Muscle of leg (tissue), 11 donors: Measurements from ENCODE around the gene ZNFX1. TPM values are rescaled to one million over a fixed set of nuclear protein-coding genes. Genes with fewer than 3 reads are reported as not detected.
"Not testable (repeated sequence)": the region's sequence is repeated elsewhere in the genome, so short reads cannot be mapped to it uniquely, and the experiment has no call there.

Experiments
- DNase-seq: peaks from one replicate; pipeline ENCODE4 v3.0.0; 2013
- H3K27ac ChIP-seq: one replicate; pipeline ENCODE4 v1.5.1; 2013; ENCODE audit warnings: mild to moderate bottlenecking, low read length, control low read depth
- H3K27me3 ChIP-seq: one replicate; pipeline ENCODE4 v1.6.1; 2013; ENCODE audit warnings: low read length; ENCODE audit not compliant: control insufficient read depth, insufficient read depth
- H3K36me3 ChIP-seq: one replicate; pipeline ENCODE4 v1.6.1; 2013; ENCODE audit warnings: low read length; ENCODE audit not compliant: control insufficient read depth, insufficient read depth
- H3K4me1 ChIP-seq: one replicate; pipeline ENCODE4 v1.6.1; 2013; ENCODE audit warnings: low read length; ENCODE audit not compliant: control insufficient read depth, insufficient read depth
- H3K4me3 ChIP-seq: one replicate; pipeline ENCODE4 v1.5.1; 2013; ENCODE audit warnings: low read length, control low read depth
- H3K9me3 ChIP-seq: replicated peaks from 2 replicates; pipeline ENCODE4 v1.6.1; 2013; ENCODE audit warnings: low read depth, low read length; ENCODE audit not compliant: control insufficient read depth
- WGBS: methylation state at CpG from one replicate; pipeline ENCODE4 v1.1.5; 2013; ENCODE audit warnings: missing lambda C conversion rate; ENCODE audit not compliant: insufficient coverage; 5-methylcytosine and 5-hydroxymethylcytosine counted together
- polyA plus RNA-seq, 8 donors: library from polyadenylated mRNA; unstranded; fragments of 120-200 nt; gene quantifications; one replicate each; pipeline versions ENCODE4 v1.2.1 to v1.2.3, GENCODE V29; 2013; ENCODE audit warnings: inconsistent platforms in 1 of 8, low replicate concordance in 1 of 8; ENCODE audit not compliant: insufficient read length in 8 of 8, insufficient read depth in 1 of 8
- total RNA-seq: library from RNA; stranded (reverse); fragments of 120-200 nt; gene quantifications from one replicate; pipeline ENCODE4 v1.2.4, GENCODE V29; 2013

Gene ZNFX1
- total and polyA plus RNA-seq, 9 donors: 8.3 to 12.3 (median 10.2) TPM

DNA sequence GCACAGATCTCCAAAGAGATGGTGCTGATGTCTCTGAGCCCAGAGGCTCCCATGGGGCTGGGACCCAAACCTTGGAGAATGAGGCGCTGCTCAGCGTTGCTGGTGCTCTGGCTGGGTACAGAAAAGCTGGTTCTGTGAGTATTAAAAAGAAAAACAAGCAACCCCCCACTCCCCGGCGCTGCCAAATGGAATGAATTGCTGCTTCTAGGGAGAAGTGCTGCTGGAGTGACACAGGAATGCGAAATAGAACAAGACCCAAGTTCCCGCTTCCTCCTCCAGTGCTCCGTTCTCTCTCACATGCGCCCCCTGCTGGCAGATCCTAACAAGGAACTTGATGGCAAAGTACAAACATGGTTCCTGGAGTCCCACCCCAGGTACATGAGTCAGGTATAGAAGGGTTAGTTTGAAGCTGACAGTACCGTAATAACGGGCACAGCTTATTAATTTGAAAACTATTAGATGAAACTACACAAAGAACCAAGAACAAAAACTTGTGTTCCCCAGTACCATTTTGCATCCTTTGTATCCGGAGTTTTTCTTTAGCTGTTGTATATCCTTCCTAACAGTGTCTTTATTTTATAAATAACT is 60.8 kb downstream of the ZNFX1 start:
- H3K27ac ChIP-seq: no peak overlapping the region
- H3K9me3 ChIP-seq: no peaks in the 10 kb centered on the region
- peak; percentile 93 for DNase-seq
- no peak overlapping the region for H3K4me3 ChIP-seq
- H3K27me3 ChIP-seq: no peaks in the 10 kb centered on the region
- no CpG with 5 or more reads among the region's 11 CpGs for WGBS
- H3K36me3 ChIP-seq: peaks cover 10% of the 10 kb centered on the region
- H3K4me1 ChIP-seq: peaks cover 19% of the 10 kb centered on the region

DNA sequence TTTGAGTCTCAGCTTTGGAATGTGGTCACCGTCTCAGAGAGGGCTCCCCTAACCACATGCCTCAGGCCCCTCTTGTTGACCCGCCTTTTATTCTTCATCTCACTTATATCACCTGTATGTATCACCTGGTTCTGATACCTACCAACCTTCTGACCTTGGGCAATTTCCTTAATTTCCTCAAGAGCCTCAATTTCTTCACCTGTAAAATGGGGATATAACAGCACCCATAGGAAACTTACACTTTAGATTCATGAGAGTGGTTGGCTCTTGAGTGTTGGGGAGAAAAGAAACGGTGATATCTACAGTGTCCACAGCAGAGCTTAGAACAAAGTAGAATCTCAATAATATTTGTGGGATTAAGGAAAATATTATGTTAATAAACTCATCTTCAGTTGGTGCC is 62.6 kb downstream of the ZNFX1 start:
- WGBS: 85% methylated on average over 2 of the region's 3 CpGs
- Histone ChIP-seq H3K27me3 (no peaks in the 10 kb centered on the region), H3K36me3 (no peaks in the 10 kb centered on the region), H3K4me3 (no peak overlapping the region), H3K4me1 (peaks cover 14% of the 10 kb centered on the region), H3K27ac (no peak overlapping the region), H3K9me3 (peaks cover 1% of the 10 kb centered on the region)
- no peak for DNase-seq

DNA sequence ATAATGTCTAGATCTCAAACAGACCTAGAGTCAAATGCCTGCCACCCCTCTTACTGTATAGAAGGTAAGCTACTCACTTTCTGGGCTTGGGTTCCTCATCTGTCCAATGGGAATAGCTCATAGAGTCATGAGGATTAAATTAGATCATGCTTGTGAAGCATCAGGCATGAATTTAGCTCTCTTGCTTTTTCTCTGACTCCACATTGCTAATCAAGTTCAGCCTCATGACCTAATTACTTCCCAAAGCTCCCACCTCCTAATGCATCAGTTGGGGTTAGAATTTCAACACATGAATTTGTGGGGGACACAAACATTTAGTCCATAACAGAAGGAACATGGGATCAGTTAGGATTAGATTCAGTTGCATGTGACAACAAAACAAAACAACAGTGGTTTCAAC is 63.3 kb downstream of the ZNFX1 start:
- Histone ChIP-seq H3K4me1 (peaks cover 8% of the 10 kb centered on the region), H3K36me3 (no peaks in the 10 kb centered on the region), H3K4me3 (no peak overlapping the region), H3K27ac (no peak overlapping the region), H3K9me3 (peaks cover 5% of the 10 kb centered on the region), H3K27me3 (no peaks in the 10 kb centered on the region)
- DNase-seq: no peak

DNA sequence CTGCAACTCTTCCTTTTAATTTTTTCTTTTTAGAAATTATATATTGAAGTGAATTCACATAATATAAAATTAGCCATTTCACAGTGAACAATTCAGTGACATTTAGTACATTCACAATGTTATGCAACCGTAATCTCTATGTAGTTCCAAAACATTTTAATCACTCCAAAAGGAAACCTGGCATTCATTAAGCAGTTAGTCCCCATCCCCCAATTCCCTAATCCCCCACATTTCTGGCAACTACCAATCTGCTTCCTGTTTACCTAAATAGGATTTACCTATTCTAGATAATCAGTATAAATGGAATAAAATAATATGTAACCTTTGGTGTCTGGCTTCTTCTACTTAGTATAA is 67.1 kb downstream of the ZNFX1 start:
- H3K4me1 ChIP-seq: no peaks in the 10 kb centered on the region
- H3K9me3 ChIP-seq: peaks cover 5% of the 10 kb centered on the region
- no peak for DNase-seq
- WGBS: no CpG with 5 or more reads among the region's 1 CpG
- no peaks in the 10 kb centered on the region for H3K36me3 ChIP-seq
- no peak overlapping the region for H3K27ac ChIP-seq
- H3K27me3 ChIP-seq: no peaks in the 10 kb centered on the region
- no peak overlapping the region for H3K4me3 ChIP-seq

DNA sequence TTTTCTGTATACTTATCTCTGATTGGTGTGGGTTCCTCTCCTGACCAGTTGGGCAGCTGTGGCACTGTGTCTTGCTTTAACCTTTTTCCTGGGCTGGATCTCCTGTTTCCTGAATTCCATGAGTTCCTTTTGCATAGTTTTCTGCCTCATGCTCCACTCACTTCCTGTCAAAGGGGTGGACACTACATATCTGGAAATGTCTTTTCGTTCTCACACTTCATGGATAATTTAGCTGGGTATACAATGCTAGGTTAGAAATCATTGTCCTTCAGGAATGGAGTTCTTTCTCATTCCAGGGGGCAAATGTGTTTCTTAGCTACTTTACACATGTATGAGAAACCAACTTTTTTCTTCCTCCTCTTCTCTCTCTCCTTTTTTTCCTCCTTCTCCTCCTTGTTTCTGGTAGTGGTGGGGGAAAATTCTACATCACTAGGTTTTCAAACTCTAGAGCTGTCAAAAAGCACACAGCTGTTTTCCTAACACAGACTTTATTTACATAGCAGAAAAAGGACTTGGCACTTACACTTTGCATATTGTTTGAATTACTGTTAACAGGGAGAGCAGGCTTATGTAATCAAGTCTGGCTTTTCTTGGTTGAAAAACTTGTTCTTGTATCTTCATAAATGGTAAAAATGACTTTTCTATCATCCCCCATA is 67.6 kb downstream of the ZNFX1 start:
- WGBS: no CpG with 5 or more reads among the region's 1 CpG
- Histone ChIP-seq H3K4me1 (no peaks in the 10 kb centered on the region), H3K27ac (no peak overlapping the region), H3K27me3 (no peaks in the 10 kb centered on the region), H3K4me3 (no peak overlapping the region), H3K36me3 (no peaks in the 10 kb centered on the region), H3K9me3 (peaks cover 5% of the 10 kb centered on the region)
- DNase-seq: peak; percentile 81

DNA sequence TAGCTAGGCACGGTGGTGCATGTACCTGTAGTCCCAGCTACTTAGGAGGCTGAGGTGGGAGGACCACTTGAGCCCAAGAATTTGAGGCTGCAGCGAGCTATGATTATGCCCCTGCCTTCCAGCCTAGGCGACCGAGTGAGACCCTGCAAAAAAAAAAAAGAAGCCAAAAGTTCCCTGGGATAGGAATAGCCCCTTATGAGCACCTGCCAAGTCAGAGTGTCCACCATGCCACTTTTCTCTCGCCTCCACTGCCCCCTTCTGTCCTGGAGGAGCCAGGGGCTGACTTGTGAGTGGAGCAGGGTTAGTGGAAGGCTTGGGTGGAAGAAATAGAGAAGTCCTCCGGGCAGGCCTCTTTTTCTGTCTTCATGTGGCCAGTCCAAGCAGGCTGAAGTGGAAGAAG is 70.8 kb downstream of the ZNFX1 start:
- Histone ChIP-seq H3K27ac (no peak overlapping the region), H3K4me3 (no peak overlapping the region), H3K9me3 (peaks cover 5% of the 10 kb centered on the region), H3K4me1 (no peaks in the 10 kb centered on the region), H3K27me3 (no peaks in the 10 kb centered on the region), H3K36me3 (no peaks in the 10 kb centered on the region)
- DNase-seq: no peak
- 96% methylated on average over 4 of the region's 6 CpGs for WGBS

DNA sequence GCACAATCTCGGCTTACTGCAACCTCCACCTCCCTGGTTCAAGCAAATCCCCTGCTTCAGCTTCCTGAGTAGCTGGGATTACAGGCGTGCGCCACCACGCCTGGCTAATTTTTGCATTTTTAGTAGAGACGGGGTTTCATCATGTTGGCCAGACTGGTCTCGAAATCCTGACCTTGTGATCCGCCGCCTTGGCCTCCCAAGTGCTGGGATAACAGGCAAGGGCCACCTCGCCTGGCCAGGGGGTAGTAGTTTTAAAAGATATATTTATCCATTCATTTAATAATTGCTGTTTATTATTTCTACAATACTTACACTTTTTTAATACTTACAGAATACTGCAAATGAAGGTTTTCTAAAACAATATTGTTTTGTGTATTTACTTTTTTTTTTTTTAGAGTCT is 74.1 kb downstream of the ZNFX1 start:
- 78% methylated on average over 5 of the region's 9 CpGs for WGBS
- no peak for DNase-seq
- H3K4me3 ChIP-seq: no peak overlapping the region
- H3K4me1 ChIP-seq: no peaks in the 10 kb centered on the region
- no peaks in the 10 kb centered on the region for H3K36me3 ChIP-seq
- H3K27me3 ChIP-seq: no peaks in the 10 kb centered on the region
- no peak overlapping the region for H3K27ac ChIP-seq
- H3K9me3 ChIP-seq: no peaks in the 10 kb centered on the region

DNA sequence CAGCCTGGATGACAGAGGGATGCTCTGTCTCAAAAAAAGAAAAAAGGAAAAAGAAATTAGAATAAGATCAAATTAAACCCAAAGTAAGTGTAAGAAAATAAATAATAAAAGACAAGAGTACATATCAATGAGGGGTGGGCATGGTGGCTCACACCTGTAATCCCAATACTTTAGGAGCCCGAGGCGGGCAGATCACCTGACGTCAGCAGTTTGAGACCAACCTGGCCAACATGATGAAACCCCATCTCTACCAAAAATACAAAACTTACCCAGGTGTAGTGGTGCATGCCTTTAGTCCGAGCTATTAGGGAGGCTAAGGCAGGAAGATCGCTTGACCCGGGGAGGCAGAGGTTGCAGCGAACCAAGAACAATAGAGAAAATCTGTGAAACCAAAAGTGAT is 74.8 kb downstream of the ZNFX1 start:
- no peaks in the 10 kb centered on the region for H3K27me3 ChIP-seq
- H3K27ac ChIP-seq: no peak overlapping the region
- H3K4me1 ChIP-seq: no peaks in the 10 kb centered on the region
- 97% methylated on average over 4 of the region's 7 CpGs for WGBS
- no peaks in the 10 kb centered on the region for H3K9me3 ChIP-seq
- no peaks in the 10 kb centered on the region for H3K36me3 ChIP-seq
- no peak overlapping the region for H3K4me3 ChIP-seq
- DNase-seq: no peak

DNA sequence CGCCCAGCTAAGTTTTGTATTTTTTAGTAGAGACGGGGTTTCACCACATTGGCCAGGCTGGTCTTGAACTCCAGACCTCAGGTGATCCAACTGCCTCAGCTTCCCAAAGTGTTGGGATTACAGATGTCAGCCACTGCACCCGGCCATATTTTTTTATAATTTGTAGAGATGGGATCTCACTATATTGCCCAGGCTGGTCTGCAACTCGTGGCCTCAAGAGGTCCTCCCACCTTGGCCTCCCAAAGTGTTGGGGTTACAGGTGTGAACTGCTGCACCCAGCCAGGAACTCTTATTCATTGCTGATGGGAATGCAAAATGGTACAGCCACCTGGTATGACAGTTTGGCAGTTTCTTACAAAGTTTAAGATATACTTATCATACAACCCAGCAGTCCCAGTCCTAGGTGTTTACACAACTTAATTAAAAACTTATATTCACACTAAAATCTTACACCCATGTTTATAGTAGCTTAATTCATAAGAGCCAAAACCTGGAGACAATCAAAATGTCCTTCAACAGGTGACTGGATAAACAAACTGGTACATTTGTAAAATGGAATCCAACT is 78.0 kb downstream of the ZNFX1 start:
- Histone ChIP-seq H3K27me3 (no peaks in the 10 kb centered on the region), H3K27ac (no peak overlapping the region), H3K4me1 (no peaks in the 10 kb centered on the region), H3K36me3 (no peaks in the 10 kb centered on the region), H3K9me3 (no peaks in the 10 kb centered on the region), H3K4me3 (no peak overlapping the region)
- no peak for DNase-seq
- WGBS: 80% methylated on average over 1 of the region's 4 CpGs

DNA sequence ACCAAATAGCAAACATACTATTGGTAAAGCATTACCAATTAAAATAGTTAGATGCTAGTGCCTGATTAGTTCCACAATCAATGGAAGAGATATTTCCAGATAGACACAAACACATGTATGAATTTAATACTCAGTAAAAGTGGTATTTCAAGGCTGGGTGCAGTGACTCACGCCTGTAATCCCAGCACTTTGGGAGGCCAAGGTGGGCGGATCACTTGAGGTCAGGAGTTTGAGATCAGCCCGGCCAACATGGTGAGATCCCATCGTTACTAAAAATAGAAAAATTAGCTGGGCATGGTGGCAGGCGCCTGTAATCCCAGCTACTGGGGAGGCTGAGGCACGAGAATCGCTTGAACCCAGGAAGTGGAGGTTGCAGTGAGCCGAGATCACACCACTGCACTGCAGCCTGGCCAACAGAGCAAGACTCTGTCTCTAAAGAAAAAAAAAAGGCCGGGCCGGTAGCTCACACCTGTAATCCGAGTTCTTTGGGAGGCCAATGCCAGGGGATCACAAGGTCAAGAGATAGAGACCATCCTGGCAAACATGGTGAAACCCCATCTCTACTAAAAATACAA is 84.8 kb downstream of the ZNFX1 start:
- H3K4me3 ChIP-seq: not testable (repeated sequence)
- 75% methylated on average over 10 of the region's 11 CpGs for WGBS

More for the DNA sequence above, 84.8 kb downstream of the ZNFX1 start:
- not testable (repeated sequence) for H3K36me3 ChIP-seq, H3K9me3 ChIP-seq, H3K27me3 ChIP-seq, DNase-seq, H3K4me1 ChIP-seq, H3K27ac ChIP-seq
